ENCODE measurements around the gene CLPTM1L.
"Not testable (repeated sequence)": the region's sequence is repeated elsewhere in the genome, so short reads cannot be mapped to it uniquely, and the experiment has no call there.

CLPTM1L gene

GRCh38 chr5:1312206-1312605 is 32.7 kb downstream of the CLPTM1L start:
- peak; percentile 60 for DNase-seq

- DNase-seq = no peak
These were observed 33.4 kb downstream of the CLPTM1L start for GRCh38 chr5:1311439-1312055.

GRCh38 chr5:1310118-1310517 is 34.8 kb downstream of the CLPTM1L start:
- no peak for DNase-seq

GRCh38 chr5:1304033-1304432 is 40.9 kb downstream of the CLPTM1L start:
- DNase-seq = no peak

- no peak for DNase-seq
These were observed 42.6 kb downstream of the CLPTM1L start for GRCh38 chr5:1302258-1302657.

GRCh38 chr5:1300581-1301083 is 44.3 kb downstream of the CLPTM1L start:
- DNase-seq = peak; percentile 2

GRCh38 chr5:1299961-1300360 is 44.9 kb downstream of the CLPTM1L start:
- no peak for DNase-seq

- DNase-seq = no peak
These were observed 45.4 kb downstream of the CLPTM1L start for GRCh38 chr5:1299511-1299850.

- DNase-seq = peak; percentile 3
These were observed 46.0 kb downstream of the CLPTM1L start for GRCh38 chr5:1298723-1299510.

GRCh38 chr5:1298067-1298551 is 46.8 kb downstream of the CLPTM1L start:
- peak; percentile 2 for DNase-seq

- no peak for DNase-seq
These were observed 47.7 kb downstream of the CLPTM1L start for GRCh38 chr5:1297243-1297642.

GRCh38 chr5:1295650-1296037 is 49.3 kb downstream of the CLPTM1L start:
- DNase-seq = peak; percentile 2

- DNase-seq = peak; percentile 46
These were observed 49.9 kb downstream of the CLPTM1L start, which contains the start of gene TERT for GRCh38 chr5:1294835-1295649. TERT (minus strand) TSS chr5:1295068; CDS start chr5:1294989, 79 bp downstream.

GRCh38 chr5:1294206-1294834 is 50.6 kb downstream of the CLPTM1L start:
- DNase-seq = peak; percentile 3

GRCh38 chr5:1293416-1294205 is 51.3 kb downstream of the CLPTM1L start:
- DNase-seq = no peak

GRCh38 chr5:1292846-1293415 is 52.0 kb downstream of the CLPTM1L start:
- DNase-seq = no peak

GRCh38 chr5:1292139-1292538 is 52.8 kb downstream of the CLPTM1L start:
- DNase-seq = no peak

GRCh38 chr5:1291611-1292080 is 53.3 kb downstream of the CLPTM1L start:
- DNase-seq = no peak

GRCh38 chr5:1290956-1291355 is 53.9 kb downstream of the CLPTM1L start:
- not testable (repeated sequence) for DNase-seq

GRCh38 chr5:1289559-1289958 is 55.3 kb downstream of the CLPTM1L start:
- not testable (repeated sequence) for DNase-seq
